ENCODE data around the gene ZNF555. TPM values are rescaled to one million over a fixed set of nuclear protein-coding genes. Genes with fewer than 3 reads are reported as not detected.
"Not testable (repeated sequence)": the region's sequence is repeated elsewhere in the genome, so short reads cannot be mapped to it uniquely, and the experiment has no call there.

The ZNF555 gene
- total and polyA plus RNA-seq, 2 experiments from 2014 or later: 2.7 to 7.4 TPM

DNA sequence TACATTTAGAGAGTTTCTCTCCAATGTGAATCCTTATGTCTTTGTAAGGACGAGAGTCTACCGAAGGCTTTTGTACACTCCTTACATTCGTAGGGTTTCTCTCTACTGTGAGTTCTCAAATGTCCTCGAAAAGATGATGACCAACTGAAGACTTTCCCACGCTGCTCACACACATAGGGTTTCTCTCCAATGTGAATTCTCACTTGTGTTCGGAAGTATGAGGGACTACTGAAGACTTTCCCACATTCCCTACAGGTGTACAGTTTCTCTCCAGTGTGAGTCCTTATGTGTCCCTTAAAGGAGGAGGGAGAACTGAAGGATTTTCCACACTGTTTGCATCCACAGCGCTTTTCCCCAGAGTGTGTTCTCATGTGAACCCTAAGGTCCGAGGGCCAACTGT, 55.4 kb downstream of the ZNF555 start:
- no peak overlapping the region for H3K27ac ChIP-seq
- no peaks in the 10 kb centered on the region for H3K9me2 ChIP-seq (replicated peaks; ENCODE audit: insufficient read depth)
- TF ChIP-seq EZH2 (IDR thresholded peaks at IDR 0.05; ENCODE audit: borderline replicate concordance) (no peak), EZH2phosphoT487 (IDR thresholded peaks at IDR 0.05; ENCODE audit: low read depth, severe bottlenecking, unreplicated experiment) (no peak)
- TF ChIP-seq, protein P1, sequence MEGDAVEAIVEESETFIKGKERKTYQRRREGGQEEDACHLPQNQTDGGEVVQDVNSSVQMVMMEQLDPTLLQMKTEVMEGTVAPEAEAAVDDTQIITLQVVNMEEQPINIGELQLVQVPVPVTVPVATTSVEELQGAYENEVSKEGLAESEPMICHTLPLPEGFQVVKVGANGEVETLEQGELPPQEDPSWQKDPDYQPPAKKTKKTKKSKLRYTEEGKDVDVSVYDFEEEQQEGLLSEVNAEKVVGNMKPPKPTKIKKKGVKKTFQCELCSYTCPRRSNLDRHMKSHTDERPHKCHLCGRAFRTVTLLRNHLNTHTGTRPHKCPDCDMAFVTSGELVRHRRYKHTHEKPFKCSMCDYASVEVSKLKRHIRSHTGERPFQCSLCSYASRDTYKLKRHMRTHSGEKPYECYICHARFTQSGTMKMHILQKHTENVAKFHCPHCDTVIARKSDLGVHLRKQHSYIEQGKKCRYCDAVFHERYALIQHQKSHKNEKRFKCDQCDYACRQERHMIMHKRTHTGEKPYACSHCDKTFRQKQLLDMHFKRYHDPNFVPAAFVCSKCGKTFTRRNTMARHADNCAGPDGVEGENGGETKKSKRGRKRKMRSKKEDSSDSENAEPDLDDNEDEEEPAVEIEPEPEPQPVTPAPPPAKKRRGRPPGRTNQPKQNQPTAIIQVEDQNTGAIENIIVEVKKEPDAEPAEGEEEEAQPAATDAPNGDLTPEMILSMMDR (IDR thresholded peaks at IDR 0.05; ENCODE audit: poor library complexity): no peak
- H3K4me1 ChIP-seq (ENCODE audit: insufficient read depth): peaks cover 4% of the 10 kb centered on the region
- WGBS (ENCODE audit: low lambda C conversion rate, missing lambda C conversion rate): 71% methylated on average over 8 of the region's 8 CpGs
- H3K36me3 ChIP-seq (replicated peaks; ENCODE audit: insufficient read depth, low read depth): no peaks in the 10 kb centered on the region
- DNase-seq (ENCODE audit: low spot score): no peak
- H3K9me3 ChIP-seq (ENCODE audit: low read depth): no peaks in the 10 kb centered on the region
- H2AFZ ChIP-seq: no peak overlapping the region
- H3K4me2 ChIP-seq: no peak overlapping the region
- H3K79me2 ChIP-seq: peaks cover 6% of the 10 kb centered on the region
- H4K20me1 ChIP-seq (ENCODE audit: insufficient read depth, poor library complexity, severe bottlenecking): no peaks in the 10 kb centered on the region
- no peak overlapping the region for H3K4me3 ChIP-seq
- no peaks in the 10 kb centered on the region for H3K27me3 ChIP-seq

DNA sequence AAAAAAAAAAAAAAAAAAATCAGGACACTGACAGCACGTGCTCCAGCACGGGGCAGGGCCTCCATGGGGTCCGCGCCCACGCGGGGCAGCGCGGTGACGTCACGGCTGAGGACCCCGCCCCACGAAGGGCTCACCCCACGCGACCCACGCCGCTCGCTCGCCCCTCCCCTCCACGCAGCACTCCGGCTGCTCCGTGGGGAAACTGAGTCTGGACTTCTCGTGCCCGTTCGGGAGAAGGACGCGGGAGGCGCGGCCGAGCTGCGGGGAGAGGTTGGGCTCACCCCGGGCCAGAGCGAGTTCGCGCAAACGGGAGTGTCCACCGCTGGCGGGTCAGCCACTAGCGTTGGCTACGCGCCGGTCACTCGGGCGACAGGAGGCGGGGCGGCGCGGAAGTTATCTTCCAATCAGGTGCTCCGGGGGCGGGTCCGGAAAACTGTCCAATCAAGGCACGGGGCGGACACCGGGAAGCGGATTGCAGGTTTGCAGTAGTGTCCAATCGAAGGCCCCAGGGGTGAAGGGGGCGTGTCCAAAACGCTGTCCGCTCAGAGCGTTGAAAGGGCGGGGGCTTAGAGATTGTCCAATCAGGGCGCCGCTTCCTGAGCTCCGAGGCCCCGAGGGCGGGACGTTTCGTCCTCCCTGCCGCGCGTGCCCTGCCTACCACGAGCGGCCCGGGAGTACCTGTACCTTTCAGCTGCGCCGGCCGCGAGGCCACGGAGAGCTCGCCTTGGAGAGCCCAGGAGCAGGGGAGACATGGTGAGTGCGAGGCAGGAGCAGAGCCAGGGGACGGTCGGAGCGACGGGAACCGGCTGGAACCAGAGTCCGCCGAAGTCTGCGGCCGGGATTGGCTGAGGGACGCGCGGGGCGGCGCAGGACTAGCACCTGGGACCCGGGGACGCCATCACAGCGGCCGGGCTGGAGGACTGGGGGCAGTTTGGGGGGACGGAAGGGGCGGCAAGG, 59.3 kb downstream of the ZNF555 start, which contains the start of gene ZNF57:
Gene ZNF57, plus strand, starts transcription at position 633 of the 957 bp plus-strand sequence. Its CDS starts 118 bp downstream, at position 751.
- no peaks in the 10 kb centered on the region for H3K36me3 ChIP-seq (replicated peaks; ENCODE audit: insufficient read depth, low read depth)
- WGBS (ENCODE audit: low lambda C conversion rate, missing lambda C conversion rate): 1% methylated on average over 81 of the region's 100 CpGs
- peaks cover 16% of the 10 kb centered on the region for H3K4me1 ChIP-seq (ENCODE audit: insufficient read depth)
- H3K9me2 ChIP-seq (replicated peaks; ENCODE audit: insufficient read depth): no peaks in the 10 kb centered on the region
- peak within 1 kb of the TSS; percentile 34 for H3K4me3 ChIP-seq
- peak within 1 kb of the TSS; percentile 74 for H2AFZ ChIP-seq
- H3K27ac ChIP-seq: peak within 1 kb of the TSS; percentile 91
- peak within 1 kb of the TSS; percentile 87 for H3K4me2 ChIP-seq
- peaks cover 28% of the 10 kb centered on the region for H3K79me2 ChIP-seq
- no peaks in the 10 kb centered on the region for H4K20me1 ChIP-seq (ENCODE audit: insufficient read depth, poor library complexity, severe bottlenecking)
- no peaks in the 10 kb centered on the region for H3K27me3 ChIP-seq
- no peaks in the 10 kb centered on the region for H3K9me3 ChIP-seq (ENCODE audit: low read depth)
- DNase-seq (ENCODE audit: low spot score): peak; percentile 100
- TF ChIP-seq EZH2 (IDR thresholded peaks at IDR 0.05; ENCODE audit: borderline replicate concordance) (no peak), EZH2phosphoT487 (IDR thresholded peaks at IDR 0.05; ENCODE audit: low read depth, severe bottlenecking, unreplicated experiment) (no peak)
- TF ChIP-seq, protein P1 (IDR thresholded peaks at IDR 0.05; ENCODE audit: poor library complexity): no peak

DNA sequence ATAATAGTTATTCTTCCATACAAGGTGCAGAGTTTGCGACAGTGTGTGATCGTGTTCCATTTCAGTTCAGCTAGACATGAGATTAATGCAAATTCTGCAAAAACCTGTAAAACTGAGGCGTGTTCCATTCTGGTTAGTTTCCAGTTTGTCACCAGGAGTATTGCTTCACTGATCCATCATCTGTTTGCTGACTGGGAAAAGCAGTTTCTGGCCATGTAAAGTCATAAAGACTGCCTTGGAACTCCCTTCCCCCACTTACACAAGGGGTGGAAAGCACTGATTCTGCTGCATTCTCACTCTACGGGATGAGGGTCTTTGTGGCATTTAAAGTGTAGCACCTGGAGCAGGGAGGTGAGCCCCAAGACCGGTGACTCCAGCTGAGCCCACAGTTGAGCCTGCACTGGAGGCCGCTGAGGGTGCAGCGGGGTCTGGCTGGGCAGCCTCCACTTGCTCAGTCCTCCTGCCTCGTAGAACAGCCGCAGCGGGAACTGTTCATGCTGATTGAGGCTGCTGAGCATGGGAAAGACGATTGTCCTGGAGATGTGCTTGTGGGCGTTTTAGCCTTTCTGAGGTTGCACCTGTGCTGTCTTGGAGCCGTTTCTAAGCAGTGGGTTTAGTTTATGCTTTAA, 61.4 kb downstream of the ZNF555 start:
- H3K9me3 ChIP-seq (ENCODE audit: low read depth): no peaks in the 10 kb centered on the region
- peak; percentile 47 for DNase-seq (ENCODE audit: low spot score)
- H3K36me3 ChIP-seq (replicated peaks; ENCODE audit: insufficient read depth, low read depth): no peaks in the 10 kb centered on the region
- H3K4me1 ChIP-seq (ENCODE audit: insufficient read depth): peaks cover 16% of the 10 kb centered on the region
- H3K4me2 ChIP-seq: peak overlapping the region; percentile 86
- H3K27ac ChIP-seq: peak overlapping the region; percentile 91
- H2AFZ ChIP-seq: no peak overlapping the region
- H3K9me2 ChIP-seq (replicated peaks; ENCODE audit: insufficient read depth): no peaks in the 10 kb centered on the region
- no peaks in the 10 kb centered on the region for H3K27me3 ChIP-seq
- 82% methylated on average over 13 of the region's 13 CpGs for WGBS (ENCODE audit: low lambda C conversion rate, missing lambda C conversion rate)
- TF ChIP-seq, protein P1 (IDR thresholded peaks at IDR 0.05; ENCODE audit: poor library complexity): no peak
- TF ChIP-seq EZH2phosphoT487 (IDR thresholded peaks at IDR 0.05; ENCODE audit: low read depth, severe bottlenecking, unreplicated experiment) (no peak), EZH2 (IDR thresholded peaks at IDR 0.05; ENCODE audit: borderline replicate concordance) (no peak)
- H3K4me3 ChIP-seq: no peak overlapping the region
- peaks cover 47% of the 10 kb centered on the region for H3K79me2 ChIP-seq
- H4K20me1 ChIP-seq (ENCODE audit: insufficient read depth, poor library complexity, severe bottlenecking): no peaks in the 10 kb centered on the region

DNA sequence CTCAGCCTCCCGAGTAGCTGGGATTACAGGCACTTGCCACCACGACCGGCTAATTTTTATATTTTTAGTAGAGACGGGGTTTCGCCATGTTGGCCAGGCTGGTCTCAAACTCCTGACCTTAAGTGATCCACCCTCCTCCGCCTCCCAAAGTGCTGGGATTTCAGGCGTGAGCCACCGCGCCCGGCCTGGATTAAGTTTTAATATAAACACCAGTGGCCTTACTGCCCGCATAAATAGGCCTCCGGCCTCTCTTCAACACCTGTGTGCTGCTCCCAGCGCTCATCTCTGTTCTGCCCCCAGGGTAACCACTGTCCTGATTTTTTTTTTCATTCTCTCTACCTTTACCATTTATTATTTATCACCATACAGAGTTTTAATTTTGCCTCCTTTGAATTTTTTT, 62.1 kb downstream of the ZNF555 start:
- Histone ChIP-seq H3K79me2 (peaks cover 49% of the 10 kb centered on the region), H3K4me1 (ENCODE audit: insufficient read depth) (peaks cover 16% of the 10 kb centered on the region), H3K27ac (peak overlapping the region; percentile 91), H3K4me2 (peak overlapping the region; percentile 86)
- WGBS (ENCODE audit: low lambda C conversion rate, missing lambda C conversion rate): 95% methylated on average over 13 of the region's 13 CpGs
- not testable (repeated sequence) for H3K36me3 ChIP-seq (replicated peaks; ENCODE audit: insufficient read depth, low read depth); H3K9me2 ChIP-seq (replicated peaks; ENCODE audit: insufficient read depth); H3K27me3 ChIP-seq; H3K9me3 ChIP-seq (ENCODE audit: low read depth); DNase-seq (ENCODE audit: low spot score); H2AFZ ChIP-seq; H4K20me1 ChIP-seq (ENCODE audit: insufficient read depth, poor library complexity, severe bottlenecking); H3K4me3 ChIP-seq

Data from hepatocyte (in vitro differentiated cells).